ENCODE measurements around the gene ABHD1. TPM values are rescaled to one million over a fixed set of nuclear protein-coding genes. Genes with fewer than 3 reads are reported as not detected.

ABHD1 gene
- total RNA-seq, 1 donor, result not detected

GRCh38 chr2:27134781-27135477 lies 11.3 kb downstream of the ABHD1 start:
- TF ChIP-seq CTCF (IDR thresholded peaks at IDR 0.05; ENCODE audit: insufficient read depth, low read depth, low read length), result no peak
- H3K4me3 ChIP-seq (ENCODE audit: low read depth, low read length), result peak overlapping the region; percentile 93
- DNase-seq (ENCODE audit: low read depth), result no peak

GRCh38 chr2:27135478-27135955 lies 11.9 kb downstream of the ABHD1 start:
- H3K4me3 ChIP-seq (ENCODE audit: low read depth, low read length), result no peak overlapping the region
- no peak for TF ChIP-seq CTCF (IDR thresholded peaks at IDR 0.05; ENCODE audit: insufficient read depth, low read depth, low read length)
- no peak for DNase-seq (ENCODE audit: low read depth)

DNA sequence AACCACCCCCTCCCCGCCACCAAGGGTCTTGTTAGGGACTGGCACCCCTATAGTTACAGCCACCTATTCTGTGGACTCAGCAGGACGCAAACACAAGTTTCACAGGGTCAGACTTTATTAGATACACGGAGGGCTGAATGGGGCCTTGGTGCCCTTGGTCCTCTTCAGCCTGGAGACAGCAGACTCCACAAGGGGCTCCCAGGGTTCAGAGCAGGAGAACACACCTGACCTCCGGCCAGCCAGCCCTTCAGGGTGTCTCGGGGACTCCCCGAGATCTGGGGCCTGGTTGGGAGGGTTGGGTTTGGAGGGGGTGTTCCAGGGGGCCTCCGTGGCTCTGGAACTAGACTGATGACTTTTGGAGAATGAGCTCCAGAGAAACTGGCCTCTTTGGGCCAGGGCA lies 13.1 kb downstream of the ABHD1 start:
- DNase-seq (ENCODE audit: low read depth), result no peak
- TF ChIP-seq CTCF (IDR thresholded peaks at IDR 0.05; ENCODE audit: insufficient read depth, low read depth, low read length), result no peak
- no peak overlapping the region for H3K4me3 ChIP-seq (ENCODE audit: low read depth, low read length)

DNA sequence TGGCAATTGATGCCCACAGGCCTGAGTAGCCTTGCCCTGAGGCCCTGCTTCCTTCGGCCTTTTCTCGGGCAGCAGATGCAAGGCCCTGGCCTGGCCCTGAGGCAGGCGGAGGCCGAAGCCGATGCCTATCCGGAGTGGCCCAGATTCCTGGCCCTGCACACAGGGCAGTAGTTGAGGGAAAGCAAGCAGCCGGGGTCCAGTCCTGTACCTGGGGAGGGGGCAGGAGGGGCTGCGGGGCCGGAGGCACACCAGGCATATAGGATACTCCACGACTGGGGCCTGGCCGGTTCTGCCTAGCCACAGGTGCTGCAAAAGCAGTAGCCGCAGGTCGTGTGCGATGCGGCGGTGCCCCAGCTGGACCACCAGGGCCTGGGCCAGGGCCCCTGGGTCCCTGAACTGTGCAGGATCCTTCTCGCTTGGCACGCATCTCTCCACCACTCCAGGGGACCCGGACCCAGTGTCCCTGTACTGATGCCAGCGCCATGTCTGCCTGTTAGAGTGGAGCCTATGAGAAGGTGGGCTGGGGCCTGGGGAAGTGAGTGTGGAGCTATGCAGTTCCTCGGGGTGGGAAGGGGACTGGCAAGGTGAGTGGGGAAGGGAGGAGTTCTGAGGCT lies 13.8 kb downstream of the ABHD1 start:
- no peak overlapping the region for H3K4me3 ChIP-seq (ENCODE audit: low read depth, low read length)
- no peak for DNase-seq (ENCODE audit: low read depth)
- no peak for TF ChIP-seq CTCF (IDR thresholded peaks at IDR 0.05; ENCODE audit: insufficient read depth, low read depth, low read length)

GRCh38 chr2:27138111-27138510 lies 14.5 kb downstream of the ABHD1 start:
- no peak for TF ChIP-seq CTCF (IDR thresholded peaks at IDR 0.05; ENCODE audit: insufficient read depth, low read depth, low read length)
- no peak overlapping the region for H3K4me3 ChIP-seq (ENCODE audit: low read depth, low read length)
- no peak for DNase-seq (ENCODE audit: low read depth)

DNA sequence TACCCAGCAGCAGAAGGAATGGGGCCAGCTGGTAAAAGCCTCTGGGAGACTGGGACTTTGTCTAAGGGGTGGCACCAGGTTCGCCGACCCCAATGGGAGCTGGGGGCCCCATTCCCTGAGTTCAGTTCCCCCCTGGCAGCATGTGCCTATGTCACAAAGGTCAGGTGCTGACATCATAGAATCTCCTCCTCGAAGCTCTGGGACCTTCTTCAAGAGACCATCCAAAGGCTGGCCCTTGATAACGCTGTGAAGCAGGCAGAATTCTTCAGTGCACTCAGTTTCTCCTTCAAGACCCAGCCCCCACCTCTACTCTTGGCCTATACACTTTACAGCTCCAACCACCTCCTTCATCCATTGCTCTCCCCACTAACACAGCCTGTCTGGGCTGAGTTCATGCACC lies 15.7 kb downstream of the ABHD1 start, which contains the start of gene PRR30:
TSS of gene PRR30 (minus strand) at position 101 of the 400 bp plus-strand sequence. CDS start 1,081 bp downstream, outside the sequence.
- no peak for DNase-seq (ENCODE audit: low read depth)
- TF ChIP-seq CTCF (IDR thresholded peaks at IDR 0.05; ENCODE audit: insufficient read depth, low read depth, low read length), result no peak

More for the DNA sequence above, 15.7 kb downstream of the ABHD1 start, which contains the start of gene PRR30:
- H3K4me3 ChIP-seq (ENCODE audit: low read depth, low read length), result no peak within 1 kb of the TSS

All from fibroblast of villous mesenchyme (primary cell).